ENCODE results near the gene SPINK13. TPM values are rescaled to one million over a fixed set of nuclear protein-coding genes. Genes with fewer than 3 reads are reported as not detected.

SPINK13 gene
- total and polyA plus RNA-seq, 2 donors (not counting 1 experiment from before 2014, with no cell fraction given): not detected

DNA sequence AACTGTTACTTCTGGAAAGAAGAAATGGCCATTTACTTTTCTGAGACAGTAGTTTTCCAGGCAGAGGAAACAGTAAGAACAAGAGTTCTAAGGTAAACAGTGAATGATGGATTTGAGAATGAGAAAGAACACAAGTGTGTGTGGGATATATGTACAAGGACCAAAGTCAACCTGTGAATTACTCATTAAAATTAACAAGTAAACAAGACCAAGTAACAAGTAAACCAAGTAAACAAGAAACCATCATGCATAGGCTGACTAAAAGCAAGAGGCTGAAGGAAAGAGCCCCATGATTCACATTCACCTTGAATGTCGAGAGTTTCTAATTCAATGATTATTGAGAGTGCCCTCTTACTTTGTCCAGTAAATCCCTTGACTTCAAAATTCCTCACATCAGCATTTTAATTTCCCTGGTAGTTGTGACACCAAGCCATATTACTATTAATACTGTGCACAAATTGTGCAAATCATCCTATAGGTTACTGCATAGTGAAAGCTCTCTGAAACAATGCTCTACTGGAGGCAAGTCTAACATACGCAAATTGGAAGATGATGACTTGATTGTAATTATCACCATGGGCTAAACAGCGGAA, 40.1 kb upstream of the SPINK13 start:
- Histone ChIP-seq H3K27ac (ENCODE audit: insufficient read depth, low read length) (no peak overlapping the region), H4K20me1 (ENCODE audit: control insufficient read depth, extremely low read depth, insufficient read depth, low read length) (no peaks in the 10 kb centered on the region), H3K36me3 (ENCODE audit: control insufficient read depth, insufficient read depth, low read length) (no peaks in the 10 kb centered on the region), H2AFZ (ENCODE audit: low read length) (no peak overlapping the region), H3K79me2 (ENCODE audit: control insufficient read depth, insufficient read depth, low read length) (no peaks in the 10 kb centered on the region), H3K27me3 (ENCODE audit: control insufficient read depth, insufficient read depth, low read length) (no peaks in the 10 kb centered on the region), H3K4me2 (ENCODE audit: extremely low read depth, insufficient read depth, low read length) (no peak overlapping the region), H3K4me1 (ENCODE audit: control insufficient read depth, extremely low read depth, insufficient read depth, low read length) (no peaks in the 10 kb centered on the region), H3K9ac (ENCODE audit: insufficient read depth, low read length) (no peak overlapping the region), H3K9me3 (ENCODE audit: control insufficient read depth, insufficient read depth, low read depth, low read length) (no peaks in the 10 kb centered on the region), H3K4me3 (replicated peaks in 1 of 4; ENCODE audit: control extremely low read depth in 1 of 4, insufficient read depth in 1 of 4, low read depth in 3 of 4, low read length in 4 of 4) (no peak overlapping the region)
- no peak for TF ChIP-seq EZH2 (IDR thresholded peaks at IDR 0.05; ENCODE audit: low read length, missing control alignments)
- TF ChIP-seq, protein P1, sequence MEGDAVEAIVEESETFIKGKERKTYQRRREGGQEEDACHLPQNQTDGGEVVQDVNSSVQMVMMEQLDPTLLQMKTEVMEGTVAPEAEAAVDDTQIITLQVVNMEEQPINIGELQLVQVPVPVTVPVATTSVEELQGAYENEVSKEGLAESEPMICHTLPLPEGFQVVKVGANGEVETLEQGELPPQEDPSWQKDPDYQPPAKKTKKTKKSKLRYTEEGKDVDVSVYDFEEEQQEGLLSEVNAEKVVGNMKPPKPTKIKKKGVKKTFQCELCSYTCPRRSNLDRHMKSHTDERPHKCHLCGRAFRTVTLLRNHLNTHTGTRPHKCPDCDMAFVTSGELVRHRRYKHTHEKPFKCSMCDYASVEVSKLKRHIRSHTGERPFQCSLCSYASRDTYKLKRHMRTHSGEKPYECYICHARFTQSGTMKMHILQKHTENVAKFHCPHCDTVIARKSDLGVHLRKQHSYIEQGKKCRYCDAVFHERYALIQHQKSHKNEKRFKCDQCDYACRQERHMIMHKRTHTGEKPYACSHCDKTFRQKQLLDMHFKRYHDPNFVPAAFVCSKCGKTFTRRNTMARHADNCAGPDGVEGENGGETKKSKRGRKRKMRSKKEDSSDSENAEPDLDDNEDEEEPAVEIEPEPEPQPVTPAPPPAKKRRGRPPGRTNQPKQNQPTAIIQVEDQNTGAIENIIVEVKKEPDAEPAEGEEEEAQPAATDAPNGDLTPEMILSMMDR (conservative IDR thresholded peaks at IDR 0.05 in 1 of 2, IDR thresholded peaks at IDR 0.05 in 1 of 2; ENCODE audit: low read depth in 1 of 2, low read length in 2 of 2): no peak
- no peak for DNase-seq (ENCODE audit: low read depth in 2 of 2)

DNA sequence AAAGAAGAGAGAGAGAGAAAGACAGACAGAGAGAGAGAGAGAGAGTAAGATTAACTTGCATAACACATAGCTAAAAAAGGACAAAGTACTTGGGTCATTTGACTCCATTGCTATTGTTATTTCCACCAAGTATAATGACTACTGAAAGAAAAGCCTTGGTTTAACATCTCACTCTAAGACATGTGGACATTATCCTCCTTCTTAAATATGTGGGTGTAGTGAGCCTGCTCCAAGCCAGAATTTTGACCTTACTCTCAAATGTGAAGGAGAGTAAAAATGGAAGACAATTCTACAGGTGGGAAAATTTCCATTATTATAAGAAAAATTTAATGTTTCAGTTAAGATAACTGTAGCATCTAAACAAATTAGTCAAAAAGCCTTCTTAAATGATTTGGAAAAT, 38.8 kb upstream of the SPINK13 start:
- H3K9ac ChIP-seq (ENCODE audit: insufficient read depth, low read length): no peak overlapping the region
- H4K20me1 ChIP-seq (ENCODE audit: control insufficient read depth, extremely low read depth, insufficient read depth, low read length): no peaks in the 10 kb centered on the region
- no peak overlapping the region for H3K27ac ChIP-seq (ENCODE audit: insufficient read depth, low read length)
- H3K4me3 ChIP-seq (replicated peaks in 1 of 4; ENCODE audit: control extremely low read depth in 1 of 4, insufficient read depth in 1 of 4, low read depth in 3 of 4, low read length in 4 of 4): no peak overlapping the region
- no peak overlapping the region for H3K4me2 ChIP-seq (ENCODE audit: extremely low read depth, insufficient read depth, low read length)
- no peak for DNase-seq (ENCODE audit: low read depth in 2 of 2)
- no peaks in the 10 kb centered on the region for H3K9me3 ChIP-seq (ENCODE audit: control insufficient read depth, insufficient read depth, low read depth, low read length)
- no peak overlapping the region for H2AFZ ChIP-seq (ENCODE audit: low read length)
- no peaks in the 10 kb centered on the region for H3K79me2 ChIP-seq (ENCODE audit: control insufficient read depth, insufficient read depth, low read length)
- no peaks in the 10 kb centered on the region for H3K36me3 ChIP-seq (ENCODE audit: control insufficient read depth, insufficient read depth, low read length)
- no peaks in the 10 kb centered on the region for H3K4me1 ChIP-seq (ENCODE audit: control insufficient read depth, extremely low read depth, insufficient read depth, low read length)
- TF ChIP-seq EZH2 (IDR thresholded peaks at IDR 0.05; ENCODE audit: low read length, missing control alignments): no peak
- TF ChIP-seq, protein P1 (conservative IDR thresholded peaks at IDR 0.05 in 1 of 2, IDR thresholded peaks at IDR 0.05 in 1 of 2; ENCODE audit: low read depth in 1 of 2, low read length in 2 of 2): no peak
- H3K27me3 ChIP-seq (ENCODE audit: control insufficient read depth, insufficient read depth, low read length): no peaks in the 10 kb centered on the region

DNA sequence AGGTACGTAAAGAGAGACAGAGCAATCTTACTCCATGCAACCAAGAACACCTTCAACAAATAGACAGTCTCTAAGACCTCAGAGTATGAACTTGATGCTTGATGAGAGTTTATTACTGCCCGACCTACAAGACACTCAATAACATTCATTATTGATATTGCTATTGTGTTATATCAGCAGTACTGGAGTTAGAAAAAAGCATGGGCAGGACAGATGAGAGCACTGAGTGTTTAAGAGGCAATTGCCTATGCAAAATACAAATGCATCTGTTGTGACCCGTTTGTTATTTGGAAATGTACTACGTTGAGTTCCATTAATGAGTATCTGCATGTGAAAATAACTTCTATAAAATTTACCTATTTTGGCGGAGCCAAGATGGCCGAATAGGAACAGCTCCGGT, 38.4 kb upstream of the SPINK13 start:
- no peaks in the 10 kb centered on the region for H4K20me1 ChIP-seq (ENCODE audit: control insufficient read depth, extremely low read depth, insufficient read depth, low read length)
- H3K4me2 ChIP-seq (ENCODE audit: extremely low read depth, insufficient read depth, low read length): no peak overlapping the region
- no peaks in the 10 kb centered on the region for H3K4me1 ChIP-seq (ENCODE audit: control insufficient read depth, extremely low read depth, insufficient read depth, low read length)
- TF ChIP-seq EZH2 (IDR thresholded peaks at IDR 0.05; ENCODE audit: low read length, missing control alignments): no peak
- TF ChIP-seq, protein P1 (conservative IDR thresholded peaks at IDR 0.05 in 1 of 2, IDR thresholded peaks at IDR 0.05 in 1 of 2; ENCODE audit: low read depth in 1 of 2, low read length in 2 of 2): no peak
- no peaks in the 10 kb centered on the region for H3K79me2 ChIP-seq (ENCODE audit: control insufficient read depth, insufficient read depth, low read length)
- no peaks in the 10 kb centered on the region for H3K36me3 ChIP-seq (ENCODE audit: control insufficient read depth, insufficient read depth, low read length)
- H2AFZ ChIP-seq (ENCODE audit: low read length): no peak overlapping the region
- H3K27ac ChIP-seq (ENCODE audit: insufficient read depth, low read length): no peak overlapping the region
- H3K27me3 ChIP-seq (ENCODE audit: control insufficient read depth, insufficient read depth, low read length): no peaks in the 10 kb centered on the region
- H3K4me3 ChIP-seq (replicated peaks in 1 of 4; ENCODE audit: control extremely low read depth in 1 of 4, insufficient read depth in 1 of 4, low read depth in 3 of 4, low read length in 4 of 4): no peak overlapping the region
- no peak for DNase-seq (ENCODE audit: low read depth in 2 of 2)
- H3K9ac ChIP-seq (ENCODE audit: insufficient read depth, low read length): no peak overlapping the region
- H3K9me3 ChIP-seq (ENCODE audit: control insufficient read depth, insufficient read depth, low read depth, low read length): no peaks in the 10 kb centered on the region
